Parathyroid adenoma (tissue), 2 donors: ENCODE data around the gene CSPG4.

Experiments
- H2AFZ ChIP-seq: fragments of 300-600 bp; sonication (generic); one replicate; pipeline ENCODE4 v1.7.0; 2017; ENCODE audit warnings: antibody characterized with exemption, mild to moderate bottlenecking
- H3K27ac ChIP-seq: fragments of 300-600 bp; sonication (generic); one replicate; pipeline ENCODE4 v1.7.0; 2017
- H3K27me3 ChIP-seq: fragments of 300-600 bp; sonication (generic); one replicate; pipeline ENCODE4 v1.7.0; 2017; ENCODE audit warnings: low read length; ENCODE audit not compliant: control insufficient read depth, insufficient read depth
- H3K36me3 ChIP-seq: fragments of 300-600 bp; sonication (generic); one replicate; pipeline ENCODE4 v1.7.0; 2017; ENCODE audit warnings: low read length; ENCODE audit not compliant: control insufficient read depth, insufficient read depth
- H3K4me1 ChIP-seq: fragments of 300-600 bp; sonication (generic); one replicate; pipeline ENCODE4 v1.7.0; 2017; ENCODE audit warnings: control low read depth
- H3K4me2 ChIP-seq: fragments of 300-600 bp; sonication (generic); one replicate; pipeline ENCODE4 v1.7.0; 2017; ENCODE audit warnings: low read length
- H3K4me3 ChIP-seq: fragments of 300-600 bp; sonication (generic); one replicate; pipeline ENCODE4 v1.7.0; 2017; ENCODE audit warnings: low read depth, low read length
- H3K79me2 ChIP-seq: fragments of 300-600 bp; sonication (generic); one replicate; pipeline ENCODE4 v1.7.0; 2017; ENCODE audit warnings: control low read depth
- H3K9ac ChIP-seq: fragments of 300-600 bp; sonication (generic); one replicate; pipeline ENCODE4 v1.7.0; 2017; ENCODE audit warnings: mild to moderate bottlenecking
- H3K9me3 ChIP-seq: fragments of 300-600 bp; sonication (generic); one replicate; pipeline ENCODE4 v1.7.0; 2017; ENCODE audit warnings: low read length; ENCODE audit not compliant: control insufficient read depth
- CTCF ChIP-seq: fragments of 300-600 bp; sonication (generic); IDR thresholded peaks from one replicate; pipeline ENCODE4 v1.7.0; 2017; ENCODE audit warnings: antibody characterized with exemption, mild to moderate bottlenecking
- donor health status: primary hyperparathyroidism.

Gene CSPG4

GRCh38 chr15:75631935-75632334 is 80.7 kb downstream of the CSPG4 start:
- Histone ChIP-seq H3K27ac (no peak overlapping the region), H2AFZ (no peak overlapping the region), H3K4me3 (no peak overlapping the region), H3K27me3 (no peaks in the 10 kb centered on the region), H3K4me1 (no peaks in the 10 kb centered on the region), H3K4me2 (no peak overlapping the region), H3K9me3 (no peaks in the 10 kb centered on the region), H3K9ac (no peak overlapping the region), H3K79me2 (no peaks in the 10 kb centered on the region), H3K36me3 (no peaks in the 10 kb centered on the region)
- no peak for TF ChIP-seq CTCF

GRCh38 chr15:75625542-75626347 is 86.9 kb downstream of the CSPG4 start, which contains the start of gene SNUPN:
Gene SNUPN, minus strand, starts transcription at chr15:75625725. Its CDS starts 4,674 bp downstream, at chr15:75621051.
- no peaks in the 10 kb centered on the region for H3K4me1 ChIP-seq
- H3K27ac ChIP-seq: peak within 1 kb of the TSS; percentile 76
- no peaks in the 10 kb centered on the region for H3K27me3 ChIP-seq
- TF ChIP-seq CTCF: no peak
- H3K36me3 ChIP-seq: no peaks in the 10 kb centered on the region
- H3K4me3 ChIP-seq: peak within 1 kb of the TSS; percentile 65
- no peaks in the 10 kb centered on the region for H3K9me3 ChIP-seq
- no peaks in the 10 kb centered on the region for H3K79me2 ChIP-seq
- H2AFZ ChIP-seq: peak within 1 kb of the TSS; percentile 67
- H3K4me2 ChIP-seq: peak within 1 kb of the TSS; percentile 68
- no peak within 1 kb of the TSS for H3K9ac ChIP-seq
